ENCODE measurements around the gene EIF5.

Gene EIF5

GRCh38 chr14:103308717-103309616 lies 25.1 kb upstream of the EIF5 start:
- no peak for DNase-seq (ENCODE audit: low read depth in 1 of 2, low spot score in 1 of 2)

DNA sequence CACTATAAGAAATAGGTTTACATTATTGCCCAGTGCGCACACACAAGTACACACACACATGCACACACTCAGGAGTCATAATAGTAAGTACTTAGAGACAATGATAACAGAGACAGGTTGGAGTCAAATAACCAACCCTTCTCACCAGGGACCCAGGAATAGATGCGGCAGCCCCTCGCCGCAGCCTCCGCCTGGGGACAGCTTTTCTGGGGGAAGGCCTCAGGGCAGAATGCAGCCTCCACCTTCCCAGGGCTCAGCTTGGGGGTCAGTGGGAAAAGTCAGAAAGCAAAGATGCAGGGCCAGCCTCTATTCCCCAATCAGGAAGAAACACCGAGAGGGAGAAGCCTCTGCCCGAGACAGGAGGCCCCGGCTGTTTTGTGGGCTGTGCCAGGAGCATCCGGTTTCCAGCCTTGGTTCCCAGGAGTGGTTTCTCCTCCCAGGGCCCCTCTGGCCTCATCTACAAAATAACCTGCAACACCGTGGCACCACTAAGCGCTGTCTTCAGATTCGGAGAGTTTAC lies 23.4 kb upstream of the EIF5 start:
- DNase-seq (ENCODE audit: low read depth in 1 of 2, low spot score in 1 of 2): no peak

DNA sequence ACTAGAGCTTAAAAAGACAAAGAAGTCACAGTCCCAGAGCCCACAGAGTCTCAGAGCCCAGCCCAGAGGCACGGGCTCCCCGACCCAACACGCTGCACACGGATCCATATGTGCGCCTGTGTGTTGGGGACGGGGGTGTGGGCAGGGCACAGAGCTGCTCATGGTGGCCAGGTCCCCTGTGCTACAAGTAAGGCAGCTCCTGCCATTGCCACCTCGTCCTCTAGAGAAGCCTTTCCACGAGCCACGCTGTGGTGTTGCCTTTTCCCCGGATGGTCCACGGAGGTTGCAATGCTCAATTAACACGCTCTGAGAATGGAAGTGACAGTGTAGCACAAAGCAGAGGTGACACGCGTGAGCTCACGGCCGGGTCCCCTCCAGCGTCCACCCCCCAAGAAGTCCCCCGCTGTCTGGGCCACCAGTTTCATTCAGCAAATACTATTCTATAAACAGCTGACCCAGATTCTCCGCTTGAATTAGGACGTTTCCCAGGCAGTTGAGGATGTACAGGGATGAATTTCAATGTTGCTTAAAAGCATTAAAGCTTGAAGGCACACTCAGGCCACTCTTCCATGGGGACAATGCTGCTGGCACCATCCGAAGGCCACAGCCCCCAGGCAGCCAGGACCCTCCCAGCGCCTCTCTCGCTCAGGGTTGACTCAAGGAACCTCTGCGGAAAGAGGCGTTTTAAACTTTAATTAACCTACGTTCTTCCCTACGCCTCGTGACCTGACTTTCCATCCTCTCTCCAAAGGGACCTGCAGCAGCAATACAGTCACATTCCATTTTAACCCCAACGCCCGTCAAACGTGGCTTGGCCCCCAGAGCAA lies 22.7 kb upstream of the EIF5 start:
- no peak for DNase-seq (ENCODE audit: low read depth in 1 of 2, low spot score in 1 of 2)

GRCh38 chr14:103312006-103312635 lies 21.9 kb upstream of the EIF5 start:
- no peak for DNase-seq (ENCODE audit: low read depth in 1 of 2, low spot score in 1 of 2)

- DNase-seq (ENCODE audit: low read depth in 1 of 2, low spot score in 1 of 2): no peak
Observed at GRCh38 chr14:103313704-103314103, 20.3 kb upstream of the EIF5 start.

GRCh38 chr14:103314496-103315277 lies 19.4 kb upstream of the EIF5 start:
- no peak for DNase-seq (ENCODE audit: low read depth in 1 of 2, low spot score in 1 of 2)

DNA sequence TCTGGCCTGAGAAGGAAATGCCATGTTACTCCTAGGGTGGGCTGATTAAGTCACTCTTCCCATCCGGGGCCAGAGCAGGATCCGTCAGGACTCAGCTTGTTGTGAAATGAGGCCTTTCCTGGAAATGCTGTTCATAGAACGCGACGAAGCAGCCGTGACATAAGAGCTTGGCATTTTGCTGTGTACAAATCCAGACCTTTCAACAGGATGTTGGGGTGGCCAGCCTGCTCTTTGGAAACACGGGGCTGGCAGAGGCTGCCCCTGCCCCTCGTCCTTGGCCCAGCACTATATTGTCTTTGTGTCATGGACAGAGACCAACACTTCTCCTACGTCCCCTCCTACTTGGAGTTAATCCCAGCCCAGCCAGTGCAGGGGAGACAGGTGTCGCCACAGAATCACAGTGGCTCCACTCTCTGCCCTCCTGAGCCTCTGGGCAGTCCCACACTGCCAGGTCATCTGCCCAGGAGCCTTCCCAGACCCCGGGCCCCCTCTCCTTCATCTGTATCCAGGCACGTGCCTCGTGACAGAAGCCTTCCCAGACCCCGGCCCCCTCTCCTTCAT lies 18.6 kb upstream of the EIF5 start:
- no peak for DNase-seq (ENCODE audit: low read depth in 1 of 2, low spot score in 1 of 2)

DNA sequence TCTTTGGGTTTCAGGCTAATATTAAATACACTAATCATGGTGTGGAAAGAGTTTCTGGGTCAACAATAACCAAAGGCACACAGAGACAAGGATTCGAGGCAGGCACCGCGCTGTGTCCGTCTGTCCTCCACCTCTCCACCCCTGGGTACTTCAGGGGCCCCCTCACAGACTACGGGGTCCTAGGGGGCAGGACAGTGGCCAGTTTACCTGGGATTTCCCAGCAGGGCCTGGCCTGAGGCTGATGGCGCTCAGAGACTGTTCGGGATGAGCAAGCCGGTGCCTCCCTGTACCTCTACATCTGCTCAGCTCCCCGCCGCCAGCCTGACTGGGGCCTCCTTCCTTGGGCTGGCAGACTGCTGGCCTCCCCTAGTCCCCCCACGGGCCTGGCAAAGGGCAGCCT lies 18.1 kb upstream of the EIF5 start:
- DNase-seq (ENCODE audit: low read depth in 1 of 2, low spot score in 1 of 2): no peak

DNA sequence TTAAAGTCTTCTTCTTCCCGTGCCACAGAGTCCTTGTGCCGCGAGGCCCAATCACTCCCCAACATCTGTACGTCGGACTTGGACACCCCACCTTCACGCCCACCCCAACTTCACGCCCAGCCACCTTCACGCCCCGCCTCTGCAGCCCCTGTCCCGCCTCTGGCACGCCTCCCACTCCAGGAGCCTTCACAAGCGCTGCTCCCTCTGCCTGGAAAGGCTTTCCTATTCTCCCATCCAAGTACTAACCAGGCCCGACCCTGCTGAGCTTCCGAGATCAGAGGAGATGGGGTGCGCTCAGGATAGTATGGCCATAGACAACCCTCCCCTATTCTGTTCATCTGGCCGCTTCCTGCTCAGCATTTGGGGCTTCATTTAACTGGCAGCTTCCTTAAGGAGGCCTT lies 17.3 kb upstream of the EIF5 start:
- DNase-seq (ENCODE audit: low read depth in 1 of 2, low spot score in 1 of 2): no peak

DNA sequence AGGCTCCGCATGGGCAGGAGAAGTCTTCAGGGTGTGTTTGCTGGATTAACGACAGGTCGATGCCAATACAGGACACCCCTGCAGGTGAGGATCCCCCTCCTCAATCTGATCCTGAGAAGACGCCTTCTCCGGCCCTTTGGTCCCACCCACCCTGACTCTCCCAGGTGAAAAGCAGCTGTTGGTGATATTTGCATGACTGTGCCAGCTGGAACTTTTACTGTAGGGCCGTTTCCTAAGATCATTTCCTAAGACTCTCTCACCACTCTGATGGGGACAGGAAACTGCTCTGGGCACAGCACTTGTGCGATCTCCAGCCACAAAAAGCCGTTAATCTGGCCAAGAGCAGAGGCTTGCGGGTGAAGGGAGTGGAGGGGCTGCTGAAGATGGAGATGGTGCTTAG lies 16.8 kb upstream of the EIF5 start:
- no peak for DNase-seq (ENCODE audit: low read depth in 1 of 2, low spot score in 1 of 2)

DNA sequence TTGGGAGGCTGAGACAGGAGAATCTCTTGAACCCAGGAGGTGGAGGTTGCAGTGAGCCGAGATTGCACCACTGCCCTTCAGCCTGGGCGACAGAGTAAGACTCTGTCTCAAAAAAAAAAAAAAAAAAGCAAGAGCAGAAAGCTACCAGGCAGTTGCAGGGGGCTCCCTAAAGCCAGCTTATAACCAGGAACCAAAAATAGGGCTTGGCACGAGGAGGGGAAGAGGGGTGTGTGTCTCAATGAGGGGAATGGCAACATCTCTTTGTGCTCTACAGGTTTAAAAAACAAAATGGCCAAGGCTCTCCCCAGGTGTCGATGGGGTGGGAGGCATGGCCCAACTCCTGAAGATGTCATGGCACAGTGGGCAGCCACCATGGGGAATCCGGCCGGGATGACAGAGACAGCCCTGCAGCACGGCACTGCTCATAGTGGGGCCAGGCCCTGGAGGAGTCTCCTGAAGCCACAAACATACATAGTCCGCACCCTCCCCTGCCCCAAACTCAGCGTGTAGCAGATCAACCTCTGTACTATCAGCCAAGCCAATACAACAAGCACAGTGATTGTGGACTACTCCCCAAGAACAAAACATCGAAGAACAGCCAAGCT lies 16.0 kb upstream of the EIF5 start:
- DNase-seq (ENCODE audit: low read depth in 1 of 2, low spot score in 1 of 2): no peak

DNA sequence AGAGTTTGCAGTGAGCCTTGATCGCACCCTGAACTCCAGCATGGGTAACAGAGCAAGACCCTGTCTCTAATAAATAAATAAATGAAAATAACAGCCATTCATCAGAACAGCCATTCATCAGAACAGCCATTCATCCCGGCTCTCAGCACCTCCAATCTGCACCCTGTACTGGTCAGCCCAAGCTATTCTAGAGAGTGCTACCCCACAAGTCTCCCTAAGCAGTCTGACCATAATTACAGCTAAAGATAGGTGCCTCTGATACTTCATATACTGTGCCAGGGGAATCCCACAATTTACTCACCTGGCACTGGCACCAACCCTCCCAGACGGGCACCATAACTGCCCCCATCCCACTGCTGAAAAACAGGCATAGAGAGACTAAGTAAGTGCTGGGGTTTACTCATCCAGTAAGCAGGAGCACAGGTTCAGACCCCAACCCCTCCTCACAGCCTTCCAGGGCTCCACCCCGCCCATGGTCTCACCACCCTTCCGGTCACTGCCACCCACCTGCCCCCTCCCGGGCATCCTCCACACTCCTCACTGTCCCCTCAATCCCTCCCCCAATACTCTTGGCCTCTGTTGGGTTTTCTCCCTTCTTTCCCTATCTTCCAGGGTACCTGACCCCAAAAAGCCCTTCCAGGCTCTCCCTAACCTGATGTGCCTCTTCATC lies 15.2 kb upstream of the EIF5 start:
- DNase-seq (ENCODE audit: low read depth in 1 of 2, low spot score in 1 of 2): no peak

DNA sequence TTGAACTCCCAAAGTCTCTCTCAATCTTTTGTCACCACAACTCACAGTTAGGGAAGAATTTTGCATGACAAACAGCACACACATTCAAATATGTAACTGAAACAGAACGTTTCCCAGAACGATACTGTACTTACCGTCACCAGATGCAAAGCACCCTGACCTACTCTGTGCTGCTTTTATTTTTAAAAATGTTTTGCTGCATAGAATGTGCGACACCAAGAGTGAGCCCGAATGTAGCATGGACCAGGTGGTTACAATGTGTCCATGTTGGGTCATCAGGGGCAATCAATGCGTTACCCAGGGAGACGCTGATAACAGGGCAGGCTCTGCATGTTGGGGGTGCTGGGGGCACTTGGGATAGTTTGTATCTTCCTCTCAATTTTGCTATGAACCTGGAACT lies 14.6 kb upstream of the EIF5 start:
- DNase-seq (ENCODE audit: low read depth in 1 of 2, low spot score in 1 of 2): no peak

DNA sequence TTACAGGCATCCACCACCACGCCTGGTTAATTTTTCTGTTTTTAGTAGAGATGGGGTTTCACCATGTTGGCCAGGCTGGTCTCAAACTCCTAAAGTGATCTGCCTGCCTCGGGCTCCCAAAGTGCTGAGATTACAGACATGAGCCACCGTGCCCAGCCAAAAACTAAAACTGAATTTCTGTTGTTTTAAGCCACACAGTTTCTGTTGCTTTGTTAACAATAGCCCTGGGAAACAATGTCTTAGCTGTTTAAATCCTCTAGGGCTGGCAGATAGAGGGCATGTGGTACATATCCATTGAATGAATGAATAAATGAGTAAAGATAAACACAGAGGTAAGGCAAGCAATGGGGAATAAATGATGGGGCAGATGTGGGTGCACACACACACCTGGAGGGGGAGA lies 8.0 kb upstream of the EIF5 start:
- no peak for DNase-seq (ENCODE audit: low read depth in 1 of 2, low spot score in 1 of 2)

DNA sequence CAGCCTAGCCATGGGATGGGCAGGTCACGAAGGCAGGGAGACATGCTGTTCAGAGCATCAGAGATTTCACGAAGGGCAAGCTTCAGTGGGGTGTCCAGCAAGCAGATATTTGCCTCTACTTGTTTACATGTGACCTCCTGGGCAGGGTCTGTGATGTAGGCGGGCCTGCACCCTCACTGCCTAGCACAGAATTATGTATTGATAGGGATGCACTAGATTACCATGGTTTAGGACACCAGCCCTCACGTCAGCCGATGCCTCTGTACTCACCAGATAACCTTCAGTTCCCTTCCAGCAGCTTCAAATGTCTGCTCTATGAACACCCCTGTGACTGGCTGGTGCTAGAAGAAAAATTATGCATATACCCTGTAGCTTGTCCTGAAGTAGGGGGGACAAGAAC lies 5.1 kb upstream of the EIF5 start:
- DNase-seq (ENCODE audit: low read depth in 1 of 2, low spot score in 1 of 2): no peak

- DNase-seq (ENCODE audit: low read depth in 1 of 2, low spot score in 1 of 2): no peak
Observed at GRCh38 chr14:103329401-103330347, 4.4 kb upstream of the EIF5 start.

DNA sequence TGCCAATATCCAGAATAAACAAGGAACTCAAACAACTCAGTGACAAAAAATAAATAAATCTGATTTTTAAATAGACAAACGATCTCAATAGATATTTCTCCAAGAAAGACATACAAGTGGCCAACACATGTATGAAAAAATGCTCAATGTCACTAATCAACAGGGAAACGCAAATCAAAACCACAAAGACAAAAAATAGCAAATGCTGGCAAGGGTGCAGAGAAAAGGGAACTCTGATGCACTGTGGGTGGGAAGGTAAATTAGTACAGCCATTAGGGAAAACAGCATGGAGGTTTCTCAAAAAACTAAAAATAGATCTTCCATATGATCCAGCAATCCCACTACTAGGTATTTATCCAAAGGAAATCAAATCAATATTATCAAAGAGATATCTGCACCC lies 3.5 kb upstream of the EIF5 start:
- DNase-seq (ENCODE audit: low read depth in 1 of 2, low spot score in 1 of 2): no peak

- no peak for DNase-seq (ENCODE audit: low read depth in 1 of 2, low spot score in 1 of 2)
Observed at GRCh38 chr14:103332143-103332919, 1.7 kb upstream of the EIF5 start.
